OCI-M1 (cell line): ENCODE results near the gene PDE3B.

Experiments
- DNase-seq: peaks from one replicate; lab custom pipeline; 2025; lab: John Stamatoyannopoulos, UW

Gene PDE3B

GRCh38 chr11:14886513-14886912 is 242.9 kb downstream of the PDE3B start:
- DNase-seq: no peak

GRCh38 chr11:14891143-14892035 is 247.8 kb downstream of the PDE3B start:
- peak; percentile 95 for DNase-seq

GRCh38 chr11:14892036-14892556 is 248.5 kb downstream of the PDE3B start, which contains the start of gene CYP2R1:
Gene CYP2R1 (minus strand): TSS chr11:14892231. CDS start chr11:14892205, 26 bp downstream.
- DNase-seq: peak; percentile 99

GRCh38 chr11:14892577-14892976 is 249.0 kb downstream of the PDE3B start:
- DNase-seq: no peak

- DNase-seq: peak; percentile 93
Measured at GRCh38 chr11:14894657-14895598, 251.3 kb downstream of the PDE3B start.

GRCh38 chr11:14898355-14898754 is 254.8 kb downstream of the PDE3B start:
- DNase-seq: no peak

GRCh38 chr11:14898906-14899305 is 255.3 kb downstream of the PDE3B start:
- peak; percentile 44 for DNase-seq

- no peak for DNase-seq
Measured at GRCh38 chr11:14902650-14903350, 259.2 kb downstream of the PDE3B start.

GRCh38 chr11:14904745-14905103 is 261.1 kb downstream of the PDE3B start:
- DNase-seq: peak; percentile 90

- peak; percentile 90 for DNase-seq
Measured at GRCh38 chr11:14905104-14906033, 261.8 kb downstream of the PDE3B start.

- no peak for DNase-seq
Measured at GRCh38 chr11:14906578-14906977, 263.0 kb downstream of the PDE3B start.

GRCh38 chr11:14906993-14907392 is 263.4 kb downstream of the PDE3B start:
- no peak for DNase-seq

GRCh38 chr11:14907411-14908213 is 264.0 kb downstream of the PDE3B start:
- DNase-seq: peak; percentile 84

GRCh38 chr11:14908214-14908880 is 264.7 kb downstream of the PDE3B start:
- peak; percentile 70 for DNase-seq

- DNase-seq: no peak
Measured at GRCh38 chr11:14914536-14914935, 270.9 kb downstream of the PDE3B start.

GRCh38 chr11:14916403-14916802 is 272.8 kb downstream of the PDE3B start:
- no peak for DNase-seq
